ENCODE measurements around the gene SUGCT. TPM values are rescaled to one million over a fixed set of nuclear protein-coding genes. Genes with fewer than 3 reads are reported as not detected.
A peak's percentile ranks its signal among the peaks of the same experiment; 100 is the strongest.

The SUGCT gene
- polyA plus RNA-seq, 1 of the 3 experiments (the other 2 are of a cell fraction) = 53.7 TPM

DNA sequence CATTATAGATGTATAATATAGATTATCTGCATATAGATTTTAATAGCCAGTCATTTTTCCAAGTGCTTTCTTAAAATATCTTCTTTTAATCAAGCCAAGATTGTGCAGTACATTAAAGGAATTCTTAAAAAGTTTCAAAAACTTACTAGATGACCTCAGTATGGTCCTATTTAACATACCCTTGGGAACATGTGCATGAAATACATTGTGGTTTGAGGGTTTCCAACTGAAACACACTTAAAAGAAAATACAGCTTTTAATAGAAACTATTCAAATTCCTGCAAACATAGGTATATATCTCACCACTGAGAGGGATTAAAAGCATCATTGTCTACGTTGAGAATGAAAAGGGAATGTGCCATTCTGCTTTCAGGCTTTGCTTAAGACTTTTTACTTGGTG, 364.9 kb downstream of the SUGCT start (continued):
- peak; percentile 59; the same call in 1 of the 2 replicates for TF ChIP-seq JUND (IDR thresholded peaks at IDR 0.05)
- TF ChIP-seq, protein P1, sequence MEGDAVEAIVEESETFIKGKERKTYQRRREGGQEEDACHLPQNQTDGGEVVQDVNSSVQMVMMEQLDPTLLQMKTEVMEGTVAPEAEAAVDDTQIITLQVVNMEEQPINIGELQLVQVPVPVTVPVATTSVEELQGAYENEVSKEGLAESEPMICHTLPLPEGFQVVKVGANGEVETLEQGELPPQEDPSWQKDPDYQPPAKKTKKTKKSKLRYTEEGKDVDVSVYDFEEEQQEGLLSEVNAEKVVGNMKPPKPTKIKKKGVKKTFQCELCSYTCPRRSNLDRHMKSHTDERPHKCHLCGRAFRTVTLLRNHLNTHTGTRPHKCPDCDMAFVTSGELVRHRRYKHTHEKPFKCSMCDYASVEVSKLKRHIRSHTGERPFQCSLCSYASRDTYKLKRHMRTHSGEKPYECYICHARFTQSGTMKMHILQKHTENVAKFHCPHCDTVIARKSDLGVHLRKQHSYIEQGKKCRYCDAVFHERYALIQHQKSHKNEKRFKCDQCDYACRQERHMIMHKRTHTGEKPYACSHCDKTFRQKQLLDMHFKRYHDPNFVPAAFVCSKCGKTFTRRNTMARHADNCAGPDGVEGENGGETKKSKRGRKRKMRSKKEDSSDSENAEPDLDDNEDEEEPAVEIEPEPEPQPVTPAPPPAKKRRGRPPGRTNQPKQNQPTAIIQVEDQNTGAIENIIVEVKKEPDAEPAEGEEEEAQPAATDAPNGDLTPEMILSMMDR (IDR thresholded peaks at IDR 0.05) = no peak
- TF ChIP-seq TAF1 (IDR thresholded peaks at IDR 0.05; ENCODE audit: borderline replicate concordance, low read depth, low read length) = no peak
- TF ChIP-seq TEAD4 (IDR thresholded peaks at IDR 0.05; ENCODE audit: borderline replicate concordance, insufficient read depth) = peak; percentile 75
- TF ChIP-seq, protein P2, sequence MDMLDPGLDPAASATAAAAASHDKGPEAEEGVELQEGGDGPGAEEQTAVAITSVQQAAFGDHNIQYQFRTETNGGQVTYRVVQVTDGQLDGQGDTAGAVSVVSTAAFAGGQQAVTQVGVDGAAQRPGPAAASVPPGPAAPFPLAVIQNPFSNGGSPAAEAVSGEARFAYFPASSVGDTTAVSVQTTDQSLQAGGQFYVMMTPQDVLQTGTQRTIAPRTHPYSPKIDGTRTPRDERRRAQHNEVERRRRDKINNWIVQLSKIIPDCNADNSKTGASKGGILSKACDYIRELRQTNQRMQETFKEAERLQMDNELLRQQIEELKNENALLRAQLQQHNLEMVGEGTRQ (IDR thresholded peaks at IDR 0.05; ENCODE audit: borderline replicate concordance, low read depth, low read length) = no peak
- TF ChIP-seq POLR2AphosphoS5 (IDR thresholded peaks at IDR 0.05; ENCODE audit: low read depth, low read length) = no peak

DNA sequence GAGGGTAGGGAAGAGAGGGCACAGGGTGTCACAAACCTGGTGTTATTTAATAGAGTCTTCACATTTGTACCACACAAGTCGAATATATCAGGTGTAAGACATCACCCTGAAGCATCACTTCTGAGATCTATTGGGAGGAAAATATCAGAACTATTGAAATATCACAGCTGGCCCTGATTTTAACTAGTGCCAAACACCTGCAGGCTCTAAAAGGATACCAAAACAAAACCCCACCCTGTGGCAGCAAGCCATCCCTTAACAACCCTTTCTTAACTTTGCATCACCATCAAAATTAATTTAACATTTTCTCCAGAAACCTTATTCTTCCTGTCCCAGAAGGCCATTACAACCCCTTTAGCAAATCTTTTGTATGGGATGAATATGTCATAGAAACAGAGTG, 365.4 kb downstream of the SUGCT start:
- POLR2A ChIA-PET = no interaction called here
- H3K27me3 ChIP-seq (ENCODE audit: insufficient read depth) = no peaks in the 10 kb centered on the region
- WGBS (ENCODE audit: low lambda C conversion rate) = 68% methylated on average over 1 of the region's 1 CpG
- H3K27ac ChIP-seq (ENCODE audit: low read depth in 2 of 2, low read length in 1 of 2) = peak overlapping the region; percentile 56 to 95
- no peaks in the 10 kb centered on the region for H4K20me1 ChIP-seq (ENCODE audit: insufficient read depth)
- no peak for DNase-seq
- CTCF ChIA-PET = interaction anchor here (1.0 to 3.6 kb wide), 2 partner anchors 17 to 1205 kb away, joined by 3 to 15 read pairs; no protein-coding TSS in a partner anchor
- peaks cover 55% of the 10 kb centered on the region for H3F3A ChIP-seq (replicated peaks; ENCODE audit: insufficient read depth)
- peaks cover 0 to 2% of the 10 kb centered on the region in 2 experiments; a peak in 2 of 4 replicates for H3K4me1 ChIP-seq (ENCODE audit: control insufficient read depth in 1 of 2, insufficient read depth in 2 of 2, low read depth in 1 of 2, low read length in 1 of 2)
- H2AFZ ChIP-seq (ENCODE audit: low read depth) = no peak overlapping the region
- H3K9me3 ChIP-seq = peaks cover 17% of the 10 kb centered on the region; the same call in 1 of the 2 replicates
- no peak overlapping the region for H3K4me3 ChIP-seq (ENCODE audit: low read depth in 2 of 2, low read length in 1 of 2)
- H3K36me3 ChIP-seq (replicated peaks in 1 of 2; ENCODE audit: control insufficient read depth in 1 of 2, insufficient read depth in 2 of 2, low read length in 1 of 2) = peaks cover 46 to 99% of the 10 kb centered on the region in 2 experiments
- H3K4me2 ChIP-seq = no peak overlapping the region
- TF ChIP-seq RCOR1 (IDR thresholded peaks at IDR 0.05; ENCODE audit: low read length) = no peak
- TF ChIP-seq, protein P3, sequence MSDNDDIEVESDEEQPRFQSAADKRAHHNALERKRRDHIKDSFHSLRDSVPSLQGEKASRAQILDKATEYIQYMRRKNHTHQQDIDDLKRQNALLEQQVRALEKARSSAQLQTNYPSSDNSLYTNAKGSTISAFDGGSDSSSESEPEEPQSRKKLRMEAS (IDR thresholded peaks at IDR 0.05; ENCODE audit: low read depth) = no peak
- TF ChIP-seq RXRA (IDR thresholded peaks at IDR 0.05; ENCODE audit: borderline replicate concordance, low read depth) = no peak
- TF ChIP-seq, protein P1 (IDR thresholded peaks at IDR 0.05) = no peak
- no peak for TF ChIP-seq NFIC (IDR thresholded peaks at IDR 0.05; ENCODE audit: borderline replicate concordance)
- TF ChIP-seq, protein P4, sequence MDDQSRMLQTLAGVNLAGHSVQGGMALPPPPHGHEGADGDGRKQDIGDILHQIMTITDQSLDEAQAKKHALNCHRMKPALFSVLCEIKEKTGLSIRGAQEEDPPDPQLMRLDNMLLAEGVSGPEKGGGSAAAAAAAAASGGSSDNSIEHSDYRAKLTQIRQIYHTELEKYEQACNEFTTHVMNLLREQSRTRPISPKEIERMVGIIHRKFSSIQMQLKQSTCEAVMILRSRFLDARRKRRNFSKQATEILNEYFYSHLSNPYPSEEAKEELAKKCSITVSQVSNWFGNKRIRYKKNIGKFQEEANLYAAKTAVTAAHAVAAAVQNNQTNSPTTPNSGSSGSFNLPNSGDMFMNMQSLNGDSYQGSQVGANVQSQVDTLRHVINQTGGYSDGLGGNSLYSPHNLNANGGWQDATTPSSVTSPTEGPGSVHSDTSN (IDR thresholded peaks at IDR 0.05) = no peak
- no peak for TF ChIP-seq GABPA (IDR thresholded peaks at IDR 0.05; ENCODE audit: low read depth)
- TF ChIP-seq ELF1 (IDR thresholded peaks at IDR 0.05) = no peak
- TF ChIP-seq, protein P2 (IDR thresholded peaks at IDR 0.05; ENCODE audit: borderline replicate concordance, low read depth, low read length) = no peak
- no peak for TF ChIP-seq FOSL2 (IDR thresholded peaks at IDR 0.05; ENCODE audit: borderline replicate concordance, low read depth)
- no peak for TF ChIP-seq FOXJ3 (CRISPR knock-in tag; IDR thresholded peaks at IDR 0.05)
- H3K9me2 ChIP-seq = no peaks in the 10 kb centered on the region
- peaks cover 52% of the 10 kb centered on the region for H3K79me2 ChIP-seq (ENCODE audit: insufficient read depth)
- H3K9ac ChIP-seq = no peak overlapping the region; the same call in 1 of the 2 replicates

Measured in SK-N-SH (cell line).